Renal cortex interstitium (tissue), 11 donors: ENCODE measurements around the gene TLX2. TPM values are rescaled to one million over a fixed set of nuclear protein-coding genes. Genes with fewer than 3 reads are reported as not detected.

Source experiments
- DNase-seq, 11 donors: peaks; one replicate each; pipeline ENCODE4 v3.0.0-alpha.2; 2013; ENCODE audit warnings: low read depth in 9 of 11, low spot score in 4 of 11; ENCODE audit errors: extremely low read depth in 1 of 11
- polyA plus RNA-seq, 3 donors: library from polyadenylated mRNA; unstranded; fragments of 120-200 nt; gene quantifications; one replicate each; pipeline ENCODE4 v1.2.1, GENCODE V29; 2013; ENCODE audit not compliant: insufficient read length in 3 of 3

Gene TLX2
- polyA plus RNA-seq, 3 donors: 0.10 to 0.23 TPM; not detected in 1

- no peak for DNase-seq
Observed at GRCh38 chr2:74505448-74506246, 8.6 kb upstream of the TLX2 start.

GRCh38 chr2:74507145-74507925, 6.9 kb upstream of the TLX2 start, which contains the start of gene PCGF1:
TSS of gene PCGF1 (minus strand) at chr2:74507695. CDS start at chr2:74507668, 27 bp downstream.
- DNase-seq: peak; percentile 95 to 99 (median 99)

- DNase-seq: no peak
Observed at GRCh38 chr2:74507926-74508520, 6.2 kb upstream of the TLX2 start.

GRCh38 chr2:74510272-74510671, 4.0 kb upstream of the TLX2 start:
- no peak for DNase-seq

DNA sequence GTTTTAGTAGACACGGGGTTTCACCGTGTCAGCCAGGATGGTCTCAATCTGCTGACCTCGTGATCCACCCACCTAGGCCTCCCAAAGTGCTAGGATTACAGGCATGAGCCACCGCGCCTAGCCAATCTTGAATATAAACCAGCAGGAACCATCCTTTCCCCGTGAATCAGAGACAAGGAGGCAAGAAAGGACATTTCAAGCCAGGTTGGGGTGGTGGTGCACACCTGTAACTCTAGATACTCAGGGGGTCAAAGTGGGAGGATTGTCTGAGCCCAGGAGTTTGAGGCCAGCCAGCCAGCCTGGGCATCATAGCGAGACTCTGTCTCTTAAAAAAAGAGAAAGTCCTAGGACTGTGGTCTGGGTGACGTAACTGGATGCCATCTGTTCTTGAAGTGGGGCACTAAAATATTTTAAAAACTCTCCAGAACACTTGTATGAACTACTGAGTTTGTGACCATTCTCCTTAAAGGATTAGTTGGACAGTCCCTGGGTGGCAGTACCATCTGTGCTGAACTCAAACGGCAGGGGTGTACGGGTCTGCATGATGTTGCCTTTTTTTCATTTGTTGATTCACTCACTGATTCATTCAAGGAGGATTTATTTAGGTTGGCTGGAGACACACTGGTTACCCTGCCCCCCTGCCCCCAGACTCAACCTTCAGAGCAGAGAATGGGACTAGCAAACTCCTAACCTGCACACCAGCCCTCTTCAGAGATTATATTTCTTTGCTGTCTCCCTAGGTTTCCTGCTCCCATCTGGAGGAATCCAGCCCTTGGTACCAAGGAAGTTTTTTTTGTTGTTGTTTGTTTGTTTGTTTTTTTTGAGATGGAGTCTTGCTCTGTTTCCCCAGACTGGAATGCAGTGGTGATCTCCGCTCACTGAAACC, 2.9 kb upstream of the TLX2 start:
- no peak for DNase-seq

GRCh38 chr2:74512744-74513604, 1.3 kb upstream of the TLX2 start:
- no peak for DNase-seq

GRCh38 chr2:74513605-74514367, 464 bp upstream of the TLX2 start:
- no peak for DNase-seq

DNA sequence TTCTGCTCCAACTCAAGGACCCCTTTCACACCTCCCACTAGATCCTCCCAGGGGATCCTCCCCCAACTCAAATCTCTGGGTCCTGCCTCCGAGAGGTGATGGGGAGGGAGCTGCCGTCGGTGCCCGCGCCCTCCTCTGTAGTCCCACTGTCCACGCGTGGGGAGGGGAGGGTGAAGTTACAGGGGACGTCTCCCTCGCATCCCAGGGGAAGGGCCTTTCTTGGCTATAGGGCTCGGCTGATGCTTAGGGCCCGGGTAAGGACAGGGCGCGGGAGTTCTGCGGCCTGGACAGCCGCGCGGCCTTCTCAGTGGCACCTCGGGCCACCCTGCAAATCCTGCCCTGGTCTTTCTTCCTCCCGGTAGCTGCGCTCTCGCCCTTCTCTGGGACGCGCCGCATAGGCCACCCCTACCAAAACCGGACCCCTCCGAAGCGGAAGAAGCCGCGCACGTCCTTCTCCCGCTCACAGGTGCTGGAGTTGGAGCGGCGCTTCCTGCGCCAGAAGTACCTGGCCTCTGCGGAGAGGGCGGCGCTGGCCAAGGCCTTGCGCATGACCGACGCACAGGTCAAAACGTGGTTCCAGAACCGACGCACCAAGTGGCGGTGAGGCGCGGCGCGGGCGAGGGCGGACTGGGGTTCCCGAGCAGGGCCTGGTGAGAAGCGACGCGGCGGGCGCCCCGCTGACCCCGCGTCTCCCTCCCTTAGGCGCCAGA, 1.2 kb downstream of the TLX2 start:
- DNase-seq: no peak

- no peak for DNase-seq
Observed at GRCh38 chr2:74515981-74516633, 1.9 kb downstream of the TLX2 start.

DNA sequence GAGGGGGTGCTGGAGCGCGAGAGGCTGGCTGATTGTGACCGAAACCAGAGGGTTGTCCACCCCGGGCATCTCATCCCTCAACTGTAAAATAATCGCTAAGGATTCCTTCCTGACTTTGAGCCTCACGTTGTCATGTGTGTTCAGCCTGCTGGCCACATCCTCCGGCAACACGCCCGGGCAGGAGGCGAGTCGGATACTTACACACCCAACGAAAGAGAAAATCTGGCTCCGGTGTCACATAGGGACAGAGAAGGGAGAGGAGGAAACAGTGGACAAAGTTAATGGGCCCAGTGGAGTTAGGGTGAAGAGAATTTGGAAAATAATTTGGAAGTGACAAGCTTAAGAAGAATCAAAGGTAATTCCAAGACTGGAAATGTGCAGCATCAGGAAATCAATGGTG, 2.4 kb downstream of the TLX2 start:
- DNase-seq: no peak

GRCh38 chr2:74522516-74522915, 8.3 kb downstream of the TLX2 start:
- no peak for DNase-seq

DNA sequence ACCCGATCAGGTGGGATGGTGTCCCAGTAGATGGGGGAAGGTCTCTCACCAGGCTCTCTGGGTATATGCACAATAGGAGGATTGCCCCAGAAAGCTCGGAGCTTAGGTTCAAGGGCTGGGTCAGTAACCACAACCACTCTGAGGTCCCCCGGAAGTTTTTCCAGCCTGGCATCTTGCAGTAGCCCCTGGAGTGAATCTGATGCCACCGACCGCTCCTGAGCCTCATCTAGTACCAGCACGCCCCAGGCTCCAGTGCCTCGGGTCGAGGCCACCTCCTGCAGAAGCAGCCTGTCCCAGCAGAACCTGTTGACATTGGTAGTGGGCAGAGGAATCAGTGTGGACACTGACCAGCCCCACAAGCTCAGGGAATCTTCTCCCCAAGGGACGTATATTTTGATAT, 9.8 kb downstream of the TLX2 start:
- DNase-seq: no peak

- no peak for DNase-seq
Observed at GRCh38 chr2:74524955-74525716, 10.9 kb downstream of the TLX2 start.

DNA sequence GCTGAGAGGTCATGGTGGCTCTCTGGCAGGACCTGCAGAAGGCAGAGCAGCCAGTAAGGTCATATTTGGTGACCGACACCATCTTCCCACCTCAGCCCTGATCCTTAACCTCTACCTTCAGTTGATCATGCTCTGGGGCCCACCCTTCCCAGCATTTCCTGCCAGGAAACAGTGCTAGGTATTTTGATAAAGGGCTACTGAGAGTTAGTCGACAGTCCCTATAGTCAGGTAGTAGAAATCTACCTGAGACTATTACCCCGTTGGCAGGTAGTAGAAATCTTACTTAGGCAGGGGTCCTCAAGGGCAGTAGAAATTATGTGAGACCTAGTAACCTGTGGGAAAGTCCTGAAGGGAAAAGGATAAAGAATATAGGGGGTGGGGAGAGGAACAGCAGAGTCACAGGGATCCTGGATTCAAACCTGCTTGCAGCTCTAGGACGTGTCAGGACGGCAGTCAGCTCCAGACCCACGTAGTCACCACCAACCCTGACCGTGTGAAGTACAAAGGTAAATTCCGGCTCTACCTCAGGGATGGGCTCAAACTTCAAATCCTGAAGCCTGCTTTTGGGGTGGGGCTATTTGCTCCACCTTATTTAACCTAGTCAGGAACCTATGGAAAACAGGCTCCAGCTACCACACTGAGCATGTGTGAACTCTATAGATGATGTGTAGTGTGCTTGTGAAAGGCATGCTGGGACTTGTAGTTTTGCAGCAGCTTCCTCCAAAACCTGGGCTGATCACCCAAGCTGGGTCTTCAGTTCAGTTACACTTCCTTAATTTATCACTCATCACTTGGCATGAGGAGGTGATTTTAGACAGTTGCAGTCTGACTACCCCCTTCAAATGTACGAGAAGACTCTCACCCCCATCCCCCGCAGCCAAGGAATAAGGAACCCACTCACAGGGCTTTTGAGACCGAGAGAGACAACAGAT, 11.7 kb downstream of the TLX2 start, which contains the start of gene DQX1:
Gene DQX1 (minus strand): TSS at position 515 of the 932 bp plus-strand sequence. CDS start 502 bp downstream, at position 13.
- no peak for DNase-seq
